ENCODE data around the gene MGAT3.
"Not testable (repeated sequence)": the region's sequence is repeated elsewhere in the genome, so short reads cannot be mapped to it uniquely, and the experiment has no call there.

Gene MGAT3

DNA sequence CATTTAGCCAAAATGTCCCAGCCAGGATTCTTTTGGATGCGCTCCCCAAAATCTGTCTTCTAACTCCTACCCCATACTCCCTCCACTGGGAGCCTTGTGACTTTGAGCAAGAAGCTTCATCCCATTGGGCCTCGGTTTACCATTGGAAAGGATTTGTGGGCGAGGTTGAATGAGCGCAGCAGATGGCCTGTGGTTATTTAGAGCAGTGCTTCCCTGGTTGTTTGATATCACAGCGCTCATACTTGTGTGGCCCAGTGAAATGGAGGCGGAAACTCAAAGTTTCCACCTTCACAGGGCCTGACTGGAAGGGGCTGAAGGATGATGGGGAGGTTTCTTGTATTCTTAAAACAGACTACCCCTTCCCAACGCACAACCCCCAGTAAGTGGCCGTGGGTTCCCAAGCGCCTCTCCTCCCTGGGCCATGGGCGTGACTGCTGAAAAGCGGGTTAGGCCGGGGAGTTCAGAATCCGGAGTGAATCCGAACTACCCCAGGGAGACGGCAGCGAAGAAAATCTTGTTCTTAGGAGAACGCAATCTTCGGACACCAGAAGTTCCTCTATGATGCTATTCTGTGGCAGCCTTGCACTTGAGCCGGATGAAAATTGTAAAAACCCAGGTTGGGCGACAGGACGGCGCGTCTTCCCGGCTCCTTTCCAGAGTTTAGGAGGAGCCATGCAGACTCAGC is 62.3 kb downstream of the MGAT3 start:
- DNase-seq, result peak in 1 of 2 experiments; percentile 43

DNA sequence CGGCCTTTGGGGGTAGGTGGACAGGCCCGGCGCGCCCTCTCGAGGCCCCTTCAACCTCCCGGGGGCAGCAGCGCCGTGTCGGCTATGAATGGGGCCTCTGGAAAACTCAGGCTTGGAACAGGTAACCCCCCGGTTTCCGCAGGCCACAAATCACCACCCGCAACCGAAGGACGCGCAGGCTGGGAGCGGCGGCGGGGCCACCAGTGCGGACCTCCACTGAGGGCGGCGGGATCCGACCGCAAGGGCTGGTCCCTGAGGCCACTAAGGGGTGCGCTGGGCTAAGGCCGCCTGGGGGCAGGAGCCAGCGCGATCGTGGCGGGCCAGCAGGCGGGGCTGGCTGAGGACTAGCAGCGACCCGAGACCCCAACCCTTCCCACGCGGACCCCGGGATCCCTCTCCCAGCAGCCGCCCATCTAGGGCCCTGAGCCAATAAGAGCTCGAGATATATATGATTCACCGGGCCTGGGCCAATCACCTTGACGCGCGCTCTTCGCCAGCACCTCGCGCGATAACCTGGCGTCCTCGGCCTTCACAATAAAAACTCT is 62.9 kb downstream of the MGAT3 start:
- DNase-seq, result peak; percentile 97 to 98

DNA sequence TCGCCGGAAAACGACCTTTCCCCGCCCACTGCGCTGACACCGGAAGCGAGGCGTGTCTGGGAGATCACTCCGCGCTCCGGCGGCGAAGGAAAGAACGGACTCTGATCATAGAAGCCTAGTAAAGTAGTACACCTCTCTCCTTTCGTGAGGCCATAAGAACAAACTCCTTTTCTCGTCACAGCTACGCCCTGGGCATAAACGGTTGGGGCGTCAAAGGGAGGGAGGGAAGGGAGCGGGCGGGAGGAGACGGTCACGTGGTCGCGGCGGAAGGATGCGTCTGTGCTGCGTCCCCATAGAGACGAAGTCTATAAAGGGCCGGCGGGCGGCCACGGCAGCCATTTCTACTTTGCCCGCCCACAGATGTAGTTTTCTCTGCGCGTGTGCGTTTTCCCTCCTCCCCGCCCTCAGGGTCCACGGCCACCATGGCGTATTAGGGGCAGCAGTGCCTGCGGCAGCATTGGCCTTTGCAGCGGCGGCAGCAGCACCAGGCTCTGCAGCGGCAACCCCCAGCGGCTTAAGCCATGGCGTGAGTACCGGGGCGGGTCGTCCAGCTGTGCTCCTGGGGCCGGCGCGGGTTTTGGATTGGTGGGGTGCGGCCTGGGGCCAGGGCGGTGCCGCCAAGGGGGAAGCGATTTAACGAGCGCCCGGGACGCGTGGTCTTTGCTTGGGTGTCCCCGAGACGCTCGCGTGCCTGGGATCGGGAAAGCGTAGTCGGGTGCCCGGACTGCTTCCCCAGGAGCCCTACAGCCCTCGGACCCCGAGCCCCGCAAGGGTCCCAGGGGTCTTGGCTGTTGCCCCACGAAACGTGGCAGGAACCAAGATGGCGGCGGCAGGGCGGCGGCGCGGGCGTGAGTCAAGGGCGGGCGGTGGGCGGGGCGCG is 63.7 kb downstream of the MGAT3 start, which contains the start of gene ATF4:
ATF4 (plus strand) TSS at position 337 of the 880 bp plus-strand sequence. CDS start 884 bp downstream, outside the sequence.
- peak; percentile 71 to 87 for DNase-seq

DNA sequence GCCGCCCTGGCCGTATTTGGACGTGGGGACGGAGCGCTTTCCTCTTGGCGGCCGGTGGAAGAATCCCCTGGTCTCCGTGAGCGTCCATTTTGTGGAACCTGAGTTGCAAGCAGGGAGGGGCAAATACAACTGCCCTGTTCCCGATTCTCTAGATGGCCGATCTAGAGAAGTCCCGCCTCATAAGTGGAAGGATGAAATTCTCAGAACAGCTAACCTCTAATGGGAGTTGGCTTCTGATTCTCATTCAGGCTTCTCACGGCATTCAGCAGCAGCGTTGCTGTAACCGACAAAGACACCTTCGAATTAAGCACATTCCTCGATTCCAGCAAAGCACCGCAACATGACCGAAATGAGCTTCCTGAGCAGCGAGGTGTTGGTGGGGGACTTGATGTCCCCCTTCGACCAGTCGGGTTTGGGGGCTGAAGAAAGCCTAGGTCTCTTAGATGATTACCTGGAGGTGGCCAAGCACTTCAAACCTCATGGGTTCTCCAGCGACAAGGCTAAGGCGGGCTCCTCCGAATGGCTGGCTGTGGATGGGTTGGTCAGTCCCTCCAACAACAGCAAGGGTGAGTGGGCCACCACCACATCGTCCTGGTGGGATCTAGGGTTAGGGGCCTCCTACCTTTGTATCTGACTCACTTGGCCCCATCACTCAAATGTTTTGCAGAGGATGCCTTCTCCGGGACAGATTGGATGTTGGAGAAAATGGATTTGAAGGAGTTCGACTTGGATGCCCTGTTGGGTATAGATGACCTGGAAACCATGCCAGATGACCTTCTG is 64.5 kb downstream of the MGAT3 start:
- DNase-seq, result not testable (repeated sequence)

DNA sequence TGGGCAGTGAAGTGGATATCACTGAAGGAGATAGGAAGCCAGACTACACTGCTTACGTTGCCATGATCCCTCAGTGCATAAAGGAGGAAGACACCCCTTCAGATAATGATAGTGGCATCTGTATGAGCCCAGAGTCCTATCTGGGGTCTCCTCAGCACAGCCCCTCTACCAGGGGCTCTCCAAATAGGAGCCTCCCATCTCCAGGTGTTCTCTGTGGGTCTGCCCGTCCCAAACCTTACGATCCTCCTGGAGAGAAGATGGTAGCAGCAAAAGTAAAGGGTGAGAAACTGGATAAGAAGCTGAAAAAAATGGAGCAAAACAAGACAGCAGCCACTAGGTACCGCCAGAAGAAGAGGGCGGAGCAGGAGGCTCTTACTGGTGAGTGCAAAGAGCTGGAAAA is 65.3 kb downstream of the MGAT3 start:
- not testable (repeated sequence) for DNase-seq

DNA sequence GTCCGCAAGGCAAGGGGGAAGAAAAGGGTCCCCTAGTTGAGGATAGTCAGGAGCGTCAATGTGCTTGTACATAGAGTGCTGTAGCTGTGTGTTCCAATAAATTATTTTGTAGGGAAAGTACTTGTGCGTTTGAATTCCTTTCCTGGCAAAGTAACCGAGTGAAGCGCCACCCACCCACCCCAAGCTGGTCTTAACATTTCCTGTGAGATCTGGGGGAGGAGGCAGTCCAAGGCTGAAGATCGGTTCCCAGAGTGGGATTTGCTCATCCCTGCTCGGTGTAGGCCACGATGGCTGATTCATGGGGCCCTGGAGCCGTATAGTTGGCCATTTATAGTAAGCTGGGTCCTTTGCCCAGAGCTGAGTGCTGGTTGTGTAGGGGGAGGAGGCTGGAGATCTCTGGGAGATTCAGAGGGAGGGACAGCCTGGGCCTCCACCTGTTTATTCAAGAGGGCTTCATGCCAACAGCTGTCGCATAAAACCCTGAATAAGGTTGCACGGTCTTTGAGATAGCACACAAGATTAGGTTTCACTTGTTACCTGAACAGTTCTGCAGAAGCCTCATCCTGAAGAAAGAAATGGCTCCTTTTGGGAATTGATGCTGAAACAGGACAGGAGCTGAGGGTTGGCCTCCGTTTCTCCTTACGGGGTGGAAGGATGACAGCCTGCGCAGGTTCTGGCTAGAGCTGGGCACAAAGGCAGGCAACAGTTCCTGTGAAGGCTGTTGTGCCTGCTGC is 65.9 kb downstream of the MGAT3 start:
- DNase-seq, result peak in 1 of 2 experiments; percentile 28

DNA sequence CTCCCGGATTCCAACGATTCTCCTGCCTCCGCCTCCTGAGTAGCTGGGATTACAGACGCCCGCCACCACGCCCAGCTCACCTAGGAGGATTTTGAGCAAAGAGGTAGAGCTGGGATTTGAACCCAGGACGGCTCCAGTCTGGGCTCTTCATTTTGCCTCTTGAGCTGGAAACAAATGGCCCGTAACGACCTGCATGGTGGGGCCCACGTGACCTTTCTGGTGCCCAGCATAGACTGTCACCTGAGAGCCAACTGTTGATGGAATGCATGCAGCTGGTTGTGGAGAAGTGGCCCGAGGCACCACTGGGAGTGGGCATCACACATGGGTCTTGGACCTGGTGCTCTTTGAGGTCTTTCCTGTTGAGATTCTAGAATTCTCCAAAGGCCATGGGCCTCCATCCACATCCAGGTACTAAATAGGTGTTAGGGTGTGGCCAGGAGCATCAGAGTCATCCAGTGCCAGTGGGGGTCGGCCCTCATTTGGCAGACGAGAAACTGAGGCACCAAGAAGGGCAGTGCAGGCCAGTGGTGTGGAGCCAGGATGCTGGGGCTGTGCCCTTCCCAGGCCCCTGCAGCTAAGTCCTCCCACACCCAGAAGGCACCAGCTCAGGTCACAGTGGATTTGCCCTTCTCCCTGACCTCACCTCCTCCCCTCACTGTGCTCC is 67.4 kb downstream of the MGAT3 start:
- DNase-seq, result no peak

DNA sequence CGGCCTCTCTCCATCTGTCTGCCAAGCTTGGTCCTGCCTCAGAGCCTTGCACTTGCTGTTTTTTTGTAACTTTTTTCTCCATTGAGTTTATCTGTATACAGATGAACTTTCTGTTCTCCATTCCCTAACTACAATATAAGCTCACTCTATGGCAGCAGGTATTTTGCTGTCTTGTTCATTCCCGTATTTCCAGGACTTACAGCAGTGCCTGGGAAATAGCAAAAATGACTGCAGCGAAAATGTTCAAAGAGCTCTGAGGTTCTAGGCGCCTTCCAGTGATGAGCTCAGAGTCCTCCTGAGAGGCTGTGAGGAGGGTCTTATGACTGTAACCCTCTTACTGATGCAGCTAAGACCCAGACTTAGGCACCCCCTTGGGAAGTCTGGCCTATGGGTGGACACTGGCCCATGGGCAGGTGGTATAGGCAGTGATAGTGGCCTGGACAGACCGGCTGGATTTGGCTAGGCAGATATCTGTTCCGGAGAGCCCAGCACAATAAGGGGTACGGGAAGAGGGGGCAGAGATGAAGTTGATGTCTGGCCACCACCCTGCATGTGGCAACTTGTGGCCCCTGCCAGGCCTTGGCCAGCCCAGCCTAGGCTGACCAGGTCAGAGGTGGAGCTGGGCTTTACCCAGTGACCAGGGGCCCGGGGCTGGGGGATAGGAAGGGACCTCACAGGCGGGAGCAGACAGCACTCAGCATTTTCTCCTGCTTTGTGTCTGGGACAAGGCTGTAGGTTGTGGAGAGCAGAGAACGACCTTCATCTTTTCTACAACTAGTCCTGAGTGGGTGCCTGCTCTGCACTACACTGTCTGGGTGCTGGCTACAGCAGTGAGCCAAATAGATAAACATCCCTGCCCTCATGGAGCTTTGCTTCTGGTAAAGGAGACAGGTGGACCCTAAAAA is 68.2 kb downstream of the MGAT3 start:
- no peak for DNase-seq

DNA sequence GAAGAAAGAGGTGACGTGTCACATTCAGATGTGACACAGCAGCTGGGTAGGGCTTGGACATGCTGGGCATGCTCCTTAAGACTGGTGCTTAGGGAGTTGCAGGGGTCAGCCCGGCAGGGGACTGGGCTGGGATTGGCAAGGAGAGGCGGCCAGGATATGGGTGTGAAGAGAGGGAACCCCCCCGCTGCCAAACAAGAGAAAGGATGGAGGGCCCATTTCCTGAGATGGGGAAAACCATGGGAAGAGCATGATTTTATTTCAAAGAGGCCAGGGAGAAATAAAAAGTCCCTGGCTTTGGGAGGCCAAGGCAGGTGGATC is 68.8 kb downstream of the MGAT3 start:
- no peak for DNase-seq

DNA sequence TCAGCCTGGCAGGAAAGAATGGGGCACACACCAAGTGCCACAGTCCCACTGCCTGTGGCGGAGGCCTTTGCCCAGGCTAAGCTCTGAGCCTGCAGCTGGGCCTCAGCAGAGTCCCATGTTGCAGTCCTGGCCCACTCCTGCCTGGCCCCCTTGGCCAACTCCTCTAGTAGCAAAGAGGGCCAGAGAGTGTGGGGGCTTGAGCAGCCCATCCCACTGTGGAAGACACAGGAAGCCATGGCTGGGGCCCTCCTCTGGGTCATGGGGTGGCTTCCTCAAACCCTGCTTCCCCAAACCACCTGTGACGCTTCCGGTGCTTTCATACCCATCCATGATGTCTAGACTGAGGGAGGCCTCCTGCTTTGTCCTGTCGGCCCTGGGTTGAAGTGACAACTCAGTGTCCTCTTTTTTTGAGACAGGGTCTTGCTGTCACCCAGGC is 69.9 kb downstream of the MGAT3 start:
- no peak for DNase-seq

DNA sequence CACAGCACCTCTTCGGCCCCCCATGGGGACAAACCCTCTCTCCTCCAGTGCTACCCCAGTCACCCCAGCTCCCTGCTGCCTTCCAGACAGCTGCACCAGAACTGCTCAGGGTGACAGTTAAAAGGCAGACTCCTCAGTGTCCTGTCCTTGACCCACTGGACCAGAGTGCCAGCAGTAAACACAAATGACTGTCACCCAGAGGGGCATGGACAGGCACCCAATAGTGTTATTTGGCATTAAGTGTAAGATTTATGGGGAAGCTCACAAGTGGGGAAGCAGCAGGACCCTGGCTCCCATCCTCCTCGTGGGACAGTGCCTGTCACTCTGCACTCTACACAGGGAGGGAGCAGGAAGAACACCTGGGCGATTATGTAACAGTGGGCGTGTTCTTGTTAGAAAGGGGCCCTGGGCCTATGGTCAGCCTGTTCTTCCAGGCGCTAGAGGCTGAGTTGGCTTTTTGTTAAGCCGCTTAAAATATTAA is 70.7 kb downstream of the MGAT3 start:
- DNase-seq, result peak in 1 of 2 experiments; percentile 35

DNA sequence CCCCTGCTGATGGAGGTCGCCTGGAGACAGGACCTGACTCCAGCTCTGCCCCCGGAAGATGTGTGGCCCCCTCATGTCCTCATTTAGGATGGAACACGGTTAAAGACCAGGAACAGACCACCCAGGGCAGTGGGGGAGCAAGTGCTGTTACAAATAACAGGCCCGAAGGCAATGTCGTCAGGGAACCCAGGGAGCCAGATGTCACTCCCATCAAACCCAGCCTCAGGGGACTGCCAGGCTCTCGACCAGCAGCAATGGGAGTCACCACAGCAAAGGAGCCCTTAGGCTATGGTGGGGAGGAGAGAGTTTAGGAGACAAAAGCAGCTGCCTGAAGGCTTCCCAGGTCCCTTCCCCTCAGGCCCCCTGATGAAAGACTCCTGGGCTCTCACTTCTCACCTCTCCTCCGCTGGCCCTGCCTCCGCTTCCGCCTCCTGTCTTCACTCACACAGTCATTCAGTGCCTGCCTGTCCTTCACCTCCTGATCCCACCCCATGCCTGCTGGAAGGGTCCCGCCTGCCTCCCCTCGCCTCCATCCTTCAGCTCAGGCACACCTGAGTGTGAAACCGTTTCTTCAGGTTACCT is 71.4 kb downstream of the MGAT3 start:
- DNase-seq, result no peak

DNA sequence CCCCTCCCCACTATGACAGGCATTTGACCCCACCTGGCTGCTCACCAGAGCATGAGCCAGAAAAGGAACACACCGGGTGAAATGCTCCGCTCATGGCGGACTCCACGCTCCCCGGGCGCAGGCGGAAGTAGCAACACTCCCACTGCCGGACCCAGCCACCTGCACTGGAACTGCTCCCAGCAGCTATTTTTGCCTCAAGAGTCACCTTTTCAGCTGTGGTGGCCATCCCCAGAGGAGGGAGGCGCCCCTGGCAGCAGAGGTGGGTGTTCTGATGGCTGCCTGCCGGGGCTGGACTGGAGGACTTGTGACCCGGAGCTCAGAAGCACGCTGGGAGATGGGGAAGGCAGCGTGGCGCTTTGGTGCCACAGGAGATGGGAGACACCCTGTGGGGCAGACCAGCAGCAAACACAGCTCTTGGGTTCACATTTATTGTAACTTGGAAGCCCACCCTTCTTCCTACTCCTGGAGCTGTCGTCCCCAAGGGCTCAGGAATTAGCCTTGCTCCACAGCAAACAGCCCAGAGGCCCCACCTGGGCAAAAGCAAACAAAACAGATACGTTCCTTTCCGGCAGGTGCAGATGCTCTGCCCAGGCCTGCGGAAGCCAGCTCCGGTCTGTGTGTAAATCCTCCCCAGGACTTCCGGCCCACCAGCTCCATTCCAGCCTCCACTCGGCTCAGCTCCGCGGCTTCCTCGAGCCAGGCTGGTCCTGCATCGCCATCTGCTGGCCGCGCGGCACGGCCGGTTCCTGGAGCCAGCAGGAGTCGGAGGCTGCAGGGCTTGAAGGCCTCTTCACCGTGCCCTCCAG is 72.1 kb downstream of the MGAT3 start:
- peak; percentile 94 to 95 for DNase-seq

DNA sequence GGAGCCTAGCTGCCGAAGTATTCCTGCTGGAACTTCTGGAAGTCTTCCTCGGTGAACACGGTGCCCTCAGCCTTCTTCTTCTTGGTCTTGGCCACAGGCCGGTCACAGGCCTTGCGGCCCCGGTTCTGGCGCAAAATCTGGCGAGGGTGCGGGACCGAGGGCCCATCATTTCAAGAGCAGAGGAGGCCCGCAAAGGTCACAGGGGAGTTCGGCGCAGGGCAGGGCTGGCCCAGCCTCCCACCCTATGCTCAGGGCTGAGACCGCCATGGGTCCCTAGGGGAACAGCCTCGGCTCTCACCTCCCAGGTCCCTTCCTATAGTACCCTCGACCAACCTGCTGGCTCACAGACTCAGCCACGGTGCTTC is 72.7 kb downstream of the MGAT3 start:
- no peak for DNase-seq

DNA sequence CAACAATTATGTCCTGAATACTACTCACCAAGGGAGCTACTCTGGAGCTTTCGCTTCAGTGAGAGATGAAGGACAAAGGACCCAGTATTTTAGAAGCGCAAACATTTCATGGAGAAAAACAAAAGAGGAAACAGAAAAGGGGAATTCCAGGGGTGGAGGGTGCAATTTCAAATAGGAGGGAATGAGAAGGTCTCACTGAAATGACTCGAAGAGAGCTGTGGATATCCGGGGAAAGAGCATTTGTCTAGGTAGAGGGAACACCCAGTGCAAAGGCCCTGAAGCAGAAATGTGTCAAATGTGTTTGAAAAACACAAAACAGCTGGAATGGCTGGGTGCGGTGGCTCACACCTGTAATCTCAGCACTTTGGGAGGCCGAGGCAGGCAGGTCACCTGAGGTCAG is 73.3 kb downstream of the MGAT3 start:
- DNase-seq, result no peak

DNA sequence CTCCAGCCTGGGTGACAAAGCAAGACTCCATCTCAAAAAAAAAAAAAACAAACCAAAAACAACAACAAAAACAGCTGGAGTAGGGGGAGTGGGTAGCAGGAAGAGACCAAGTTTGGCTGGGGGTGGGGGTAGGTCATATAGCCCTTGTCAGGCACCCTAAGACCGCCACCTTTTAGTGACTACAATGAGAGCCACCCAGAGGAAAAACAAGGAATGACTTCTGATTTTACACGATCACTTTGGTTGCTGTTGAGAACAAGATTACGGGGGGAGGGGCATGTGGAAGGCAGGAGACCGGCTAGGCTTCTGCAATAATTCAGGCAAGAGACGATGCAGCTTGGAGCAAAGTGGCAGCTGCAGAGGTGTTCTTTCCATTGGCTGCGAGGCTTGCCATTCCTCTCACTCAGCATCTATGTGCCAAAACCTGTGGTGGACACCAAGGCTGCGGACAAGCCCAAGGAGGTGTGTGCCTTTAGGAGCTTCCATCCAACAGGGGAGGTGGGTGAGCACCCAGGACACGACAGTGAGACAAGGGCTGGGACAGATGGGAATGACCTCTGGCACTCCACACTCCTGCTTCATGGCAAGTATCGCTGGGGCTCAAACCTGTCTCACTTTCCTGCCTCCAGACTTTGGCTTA is 74.0 kb downstream of the MGAT3 start:
- peak in 1 of 2 experiments; percentile 17 for DNase-seq

DNA sequence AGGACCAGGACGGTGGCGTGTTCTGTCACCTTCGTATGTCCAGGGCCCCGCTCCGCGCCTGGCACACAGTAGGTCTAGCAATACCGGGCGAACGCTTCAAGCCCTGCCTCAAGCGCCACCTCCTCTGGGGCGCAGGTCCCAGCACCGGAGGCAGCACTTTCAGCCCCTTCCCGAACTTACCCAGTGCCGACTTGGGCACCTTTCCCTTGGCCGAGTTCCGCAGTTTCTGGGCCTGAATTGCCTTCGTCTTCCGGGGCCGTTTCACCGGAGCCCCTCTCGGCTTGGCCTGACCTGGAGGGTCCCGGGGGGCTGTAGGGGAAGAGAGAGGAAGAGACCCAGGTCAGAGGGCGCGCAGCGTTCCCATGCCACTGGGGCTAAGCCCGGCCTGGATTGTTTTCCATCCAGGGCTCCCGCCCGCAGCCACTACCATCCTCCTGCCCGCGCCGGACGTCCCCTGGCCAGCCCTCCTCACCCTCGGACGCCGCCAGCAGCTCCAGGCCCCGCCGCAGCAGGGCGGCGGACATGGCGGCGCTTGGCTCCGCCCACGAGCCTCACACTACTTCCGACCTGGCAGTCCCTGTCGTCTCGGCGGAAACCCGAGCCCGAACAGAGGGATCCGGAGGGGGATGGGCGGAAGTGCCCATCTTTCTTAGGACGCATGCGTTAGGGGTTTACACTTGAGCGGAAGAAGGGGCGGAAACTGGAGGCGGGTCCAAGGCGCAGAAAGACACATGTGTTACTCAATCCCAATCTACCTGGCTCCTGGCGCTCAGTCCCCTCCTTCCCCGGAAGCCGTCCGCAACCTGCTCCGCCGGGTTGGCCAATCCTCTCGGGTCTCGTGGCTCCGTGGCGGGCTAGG is 75.6 kb downstream of the MGAT3 start, which contains the start of gene RPS19BP1:
RPS19BP1 (minus strand) TSS at position 534 of the 859 bp plus-strand sequence; CDS start at position 524, 10 bp downstream.
- DNase-seq, result peak; percentile 99

All from SHP77 (cell line).